Esophagus squamous epithelium (tissue), 4 donors: ENCODE results near the gene PTCD3.

Experiments used
- CTCF ChIP-seq, 6 experiments: fragments of 450-650 bp in 4 of 6; fragments of 200-600 bp in 2 of 6; sonication (generic) in 2 of 6; IDR thresholded peaks; one replicate each; pipeline ENCODE4 v1.5.1; 2016 to 2019; ENCODE audit warnings: antibody characterized with exemption in 6 of 6, mild to moderate bottlenecking in 4 of 6, moderate library complexity in 4 of 6
- POLR2A ChIP-seq, 4 donors: fragments of 450-650 bp; IDR thresholded peaks; one replicate each; pipeline ENCODE4 v1.6.1; 2017; ENCODE audit warnings: antibody characterized with exemption in 4 of 4, mild to moderate bottlenecking in 4 of 4, moderate library complexity in 3 of 4

GRCh38 chr2:86062043-86062442, 44.0 kb upstream of the PTCD3 start:
- no peak for TF ChIP-seq CTCF (IDR thresholded peaks at IDR 0.05)
- TF ChIP-seq POLR2A (IDR thresholded peaks at IDR 0.05) = no peak
